Mucosa of descending colon (tissue), 3 donors: Measurements from ENCODE around the gene ADD1. TPM values are rescaled to one million over a fixed set of nuclear protein-coding genes. Genes with fewer than 3 reads are reported as not detected.
"Not testable (repeated sequence)": the region's sequence is repeated elsewhere in the genome, so short reads cannot be mapped to it uniquely, and the experiment has no call there.

ENCODE experiments used
- ATAC-seq: fragments of 200-7000 bp; cut with Tn5 transposase; one replicate; pipeline ENCODE4 v1.9.1; 2020; ENCODE audit warnings: mild to moderate bottlenecking, moderate library complexity
- DNase-seq, 3 donors: peaks; one replicate each; pipeline ENCODE4 v3.0.0-alpha.2; 2020
- H3K36me3 ChIP-seq: fragments of 200-600 bp; one replicate; pipeline ENCODE4 v1.8.0; 2021; ENCODE audit warnings: low read depth, mild to moderate bottlenecking
- H3K4me1 ChIP-seq: fragments of 200-600 bp; one replicate; pipeline ENCODE4 v1.8.0; 2021; ENCODE audit warnings: low read depth, mild to moderate bottlenecking
- H3K4me3 ChIP-seq: fragments of 200-600 bp; one replicate; pipeline ENCODE4 v1.8.0; 2021; ENCODE audit warnings: mild to moderate bottlenecking
- H3K9me3 ChIP-seq: fragments of 200-600 bp; one replicate; pipeline ENCODE4 v1.8.0; 2021; ENCODE audit warnings: mild to moderate bottlenecking
- CTCF ChIP-seq: fragments of 200-600 bp; IDR thresholded peaks from one replicate; pipeline ENCODE4 v1.8.0; 2022; ENCODE audit warnings: antibody characterized with exemption, mild to moderate bottlenecking
- intact Hi-C, 2 donors: fragments of 100-400 bp; cut with DNase I in 1 of 2; cut with micrococcal nuclease in 1 of 2; formaldehyde crosslinking; loops; one replicate each; pipeline versions ENCODE4 v1.11.0 to v1.11.1; 2022; cut with DNase I, micrococcal nuclease
- total RNA-seq, 3 donors: library from RNA; stranded (reverse); fragmentation: NEBNext Ultra II Directional in 2 of 3; extraction: Animal tissue kit (Norgen Biotek cat#: 25700) in 2 of 3; gene quantifications; one replicate each; pipeline versions ENCODE4 v1.2.1 to v1.2.4, GENCODE V29; 2021 to 2023
- donor health status: DM: no; HTN: no; CAD: no; lungs with moderate emphysema.
- donor health status: DM: no; HTN: no; CAD: no.
- donor health status: DM: no; HTN: yes; CAD: no.

Gene ADD1
- total RNA-seq, 3 donors from 2014 or later: 201 to 373 (median 261) TPM

DNA sequence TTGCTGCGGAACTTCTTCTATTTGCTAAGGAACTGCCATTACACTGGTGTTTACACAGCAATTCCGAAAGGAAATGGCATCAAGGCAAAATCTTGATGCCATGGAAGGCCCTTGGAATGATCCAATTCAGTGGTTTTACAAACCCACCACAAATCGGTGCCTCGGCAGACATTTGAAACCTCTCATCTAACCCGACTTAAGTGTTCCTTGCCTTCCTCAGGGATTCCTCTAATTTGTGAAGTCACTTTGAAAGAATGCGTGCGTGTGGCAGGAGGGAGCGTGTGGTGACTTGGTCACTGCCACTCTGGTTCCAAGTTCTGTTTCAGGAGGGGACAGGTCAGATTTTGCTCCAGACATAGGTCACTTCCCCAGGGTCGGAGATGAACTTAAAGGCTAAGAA is 114.8 kb downstream of the ADD1 start:
- DNase-seq (no peak), ATAC-seq (no peak)
- Histone ChIP-seq H3K4me3 (no peak overlapping the region), H3K36me3 (no peaks in the 10 kb centered on the region), H3K4me1 (peaks cover 14% of the 10 kb centered on the region), H3K9me3 (no peaks in the 10 kb centered on the region)
- TF ChIP-seq CTCF: no peak
- intact Hi-C loops: no loop called here

DNA sequence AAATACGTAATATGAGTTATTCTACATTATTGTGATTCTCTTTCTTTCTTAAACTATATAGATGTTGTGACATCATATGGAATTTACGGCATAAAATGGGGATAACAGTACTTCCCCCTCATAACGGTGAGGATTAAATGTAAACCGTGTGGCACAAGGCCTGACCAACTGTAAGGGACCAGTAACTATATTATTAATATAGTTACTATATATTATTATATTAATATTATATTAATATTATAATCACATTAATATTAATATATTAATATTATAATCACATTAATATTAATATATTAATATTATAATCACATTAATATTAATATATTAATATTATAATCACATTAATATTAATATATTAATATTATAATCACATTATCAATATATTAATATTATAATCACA is 116.8 kb downstream of the ADD1 start:
- intact Hi-C loops: not testable (repeated sequence)

GRCh38 chr4:2961421-2961810 is 117.8 kb downstream of the ADD1 start:
- TF ChIP-seq CTCF: no peak
- H3K4me3 ChIP-seq: no peak overlapping the region
- peaks cover 18% of the 10 kb centered on the region for H3K4me1 ChIP-seq
- no peaks in the 10 kb centered on the region for H3K9me3 ChIP-seq
- intact Hi-C loops: no loop called here
- DNase-seq (no peak), ATAC-seq (no peak)
- no peaks in the 10 kb centered on the region for H3K36me3 ChIP-seq

More for the DNA sequence above, 116.8 kb downstream of the ADD1 start:
- H3K4me1 ChIP-seq: peaks cover 18% of the 10 kb centered on the region
- H3K9me3 ChIP-seq, ATAC-seq, H3K36me3 ChIP-seq, DNase-seq, H3K4me3 ChIP-seq: not testable (repeated sequence)

- Histone ChIP-seq H3K4me3 (no peak overlapping the region), H3K9me3 (no peaks in the 10 kb centered on the region), H3K4me1 (peaks cover 18% of the 10 kb centered on the region), H3K36me3 (no peaks in the 10 kb centered on the region)
- intact Hi-C loops: no loop called here
- DNase-seq (no peak), ATAC-seq (no peak)
- no peak for TF ChIP-seq CTCF
Observed at GRCh38 chr4:2961811-2962441, 118.3 kb downstream of the ADD1 start.

GRCh38 chr4:2962614-2963174 is 119.0 kb downstream of the ADD1 start:
- intact Hi-C loops: no loop called here
- no peaks in the 10 kb centered on the region for H3K9me3 ChIP-seq
- peak overlapping the region; percentile 72 for H3K4me3 ChIP-seq
- DNase-seq: peak in 1 of 3 donors; percentile 49
- no peaks in the 10 kb centered on the region for H3K36me3 ChIP-seq
- ATAC-seq: peak; percentile 47
- TF ChIP-seq CTCF: no peak
- peaks cover 18% of the 10 kb centered on the region for H3K4me1 ChIP-seq

DNA sequence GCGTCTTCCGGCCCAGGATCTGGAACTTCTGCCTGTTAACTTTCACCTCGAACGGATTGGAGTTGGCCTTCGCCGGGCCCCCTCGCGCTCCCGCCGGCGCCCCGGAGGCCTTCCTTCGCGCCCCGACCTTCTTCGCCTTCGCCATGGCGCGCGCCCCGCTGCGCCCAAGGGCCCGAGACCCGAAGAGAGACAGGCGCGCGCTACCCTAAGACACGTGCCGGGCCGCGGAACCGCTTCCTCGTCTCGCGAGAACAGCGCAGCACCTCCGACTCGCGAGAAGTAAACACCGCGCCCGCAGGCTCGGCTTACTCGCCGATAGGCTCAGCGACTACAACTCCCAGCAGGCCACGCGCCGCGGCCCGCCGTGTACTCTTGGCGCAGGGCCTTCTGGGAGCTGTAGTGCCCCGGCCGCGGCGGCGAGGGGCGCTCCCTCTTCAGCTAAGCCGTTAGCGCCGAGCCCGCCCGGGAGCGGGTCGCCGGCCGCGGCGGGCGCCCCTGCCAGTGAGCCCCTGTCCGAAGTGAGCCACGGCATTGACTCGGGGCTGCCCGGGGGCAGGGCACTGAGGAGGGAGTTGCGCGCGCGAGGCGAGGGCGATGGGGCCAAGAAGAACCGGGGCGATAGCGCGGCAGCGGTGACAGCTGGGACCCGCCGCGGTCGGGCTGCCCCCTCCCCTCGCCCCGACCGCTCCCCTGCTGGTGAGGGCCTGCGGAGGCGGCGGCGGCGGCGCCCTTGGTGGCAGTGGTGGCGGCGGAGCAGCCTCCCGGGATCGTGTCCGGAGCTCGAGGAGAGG is 119.7 kb downstream of the ADD1 start, which contains the start of the genes GRK4 and NOP14:
Gene GRK4 (plus strand): TSS at position 397 of the 791 bp plus-strand sequence. CDS start 500 bp downstream, outside the sequence.
Gene NOP14 (minus strand): TSS at position 232 of the 791 bp plus-strand sequence. CDS start 87 bp downstream, at position 145.
- TF ChIP-seq CTCF: peak; percentile 34
- intact Hi-C loops: no loop called here
- DNase-seq: peak; percentile 97 to 99 (median 98)
- no peaks in the 10 kb centered on the region for H3K9me3 ChIP-seq
- H3K4me3 ChIP-seq: peak within 1 kb of the TSS; percentile 72
- peak; percentile 97 for ATAC-seq
- no peaks in the 10 kb centered on the region for H3K36me3 ChIP-seq
- peaks cover 18% of the 10 kb centered on the region for H3K4me1 ChIP-seq
